Activated CD8-positive, alpha-beta memory T cell treated with anti-CD3 and anti-CD28 coated beads for 48 hours (primary cell): ENCODE data around the gene PLAC8L1.
"Not testable (repeated sequence)": the region's sequence is repeated elsewhere in the genome, so short reads cannot be mapped to it uniquely, and the experiment has no call there.

Experiments used
- DNase-seq, 3 experiments: peaks; one replicate each; pipeline ENCODE4 v3.0.0-alpha.2; 2020; ENCODE audit warnings: low read depth in 2 of 3, low spot score in 2 of 3

The PLAC8L1 gene, protein sequence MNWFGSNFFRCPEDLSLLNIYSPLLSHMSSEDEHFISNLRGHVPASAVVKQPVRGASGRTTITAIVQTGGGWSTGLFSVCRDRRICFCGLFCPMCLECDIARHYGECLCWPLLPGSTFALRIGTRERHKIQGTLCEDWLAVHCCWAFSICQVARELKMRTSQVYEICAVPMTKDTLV

DNA sequence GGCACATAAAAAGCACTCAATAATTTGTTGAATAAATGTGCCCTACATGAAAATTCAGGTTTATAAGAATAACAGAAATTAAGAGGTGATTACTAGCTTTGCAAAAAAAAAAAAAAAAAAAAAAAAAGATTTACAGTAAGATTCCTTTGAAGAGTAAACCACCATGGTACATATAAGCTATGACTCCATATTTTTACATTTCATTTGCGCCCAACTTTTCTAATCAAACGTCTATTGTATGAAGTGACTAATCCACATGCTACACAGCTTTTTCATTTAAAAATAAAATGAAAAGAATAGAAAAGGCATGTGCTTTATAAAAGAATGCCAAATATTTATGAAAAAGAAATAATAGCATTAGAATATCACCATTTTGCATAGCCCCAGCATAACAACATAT is at the start of gene PLAC8L1:
TSS of gene PLAC8L1 (minus strand) at position 101 of the 400 bp plus-strand sequence. CDS start 1,266 bp downstream, outside the sequence.
- DNase-seq, result no peak

DNA sequence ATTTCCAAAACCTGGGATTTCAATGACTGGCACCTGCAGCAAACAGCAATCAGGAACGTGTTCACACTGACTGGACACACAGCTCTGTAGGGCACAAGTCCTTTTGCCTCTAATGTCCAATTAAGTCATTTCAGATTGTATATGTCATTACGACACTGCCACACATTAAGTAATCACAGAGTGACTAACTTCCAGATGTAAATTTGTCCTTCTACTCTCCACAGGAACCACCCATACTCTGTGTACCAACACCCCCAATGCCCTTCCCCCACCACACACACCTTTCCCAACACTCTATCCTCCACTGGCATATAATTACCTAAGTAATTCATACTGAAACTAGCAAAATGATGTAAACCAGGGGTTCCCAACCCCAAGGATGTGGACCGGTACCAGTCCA is 46.6 kb upstream of the PLAC8L1 start:
- DNase-seq, result no peak

DNA sequence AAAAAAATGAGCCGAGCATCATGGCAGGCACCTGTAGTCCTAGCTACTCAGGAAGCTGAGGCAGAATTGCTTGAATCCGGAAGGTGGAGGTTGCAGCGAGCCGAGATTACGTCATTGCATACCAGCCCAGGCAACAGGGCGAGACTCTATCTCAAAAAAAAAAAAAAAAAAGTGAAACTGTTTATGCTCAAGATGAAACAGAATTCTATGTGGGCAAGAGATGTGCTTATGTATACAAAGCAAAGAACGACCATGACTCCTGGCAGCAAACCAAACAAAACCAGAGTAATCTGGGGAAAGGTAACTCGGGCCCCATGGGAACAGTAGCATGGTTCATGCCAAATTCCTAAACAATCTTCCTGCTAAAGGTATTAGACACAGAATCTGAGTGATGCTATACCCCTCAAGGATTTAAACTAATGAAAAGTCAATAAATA is 32.6 kb upstream of the PLAC8L1 start:
- DNase-seq, result no peak

DNA sequence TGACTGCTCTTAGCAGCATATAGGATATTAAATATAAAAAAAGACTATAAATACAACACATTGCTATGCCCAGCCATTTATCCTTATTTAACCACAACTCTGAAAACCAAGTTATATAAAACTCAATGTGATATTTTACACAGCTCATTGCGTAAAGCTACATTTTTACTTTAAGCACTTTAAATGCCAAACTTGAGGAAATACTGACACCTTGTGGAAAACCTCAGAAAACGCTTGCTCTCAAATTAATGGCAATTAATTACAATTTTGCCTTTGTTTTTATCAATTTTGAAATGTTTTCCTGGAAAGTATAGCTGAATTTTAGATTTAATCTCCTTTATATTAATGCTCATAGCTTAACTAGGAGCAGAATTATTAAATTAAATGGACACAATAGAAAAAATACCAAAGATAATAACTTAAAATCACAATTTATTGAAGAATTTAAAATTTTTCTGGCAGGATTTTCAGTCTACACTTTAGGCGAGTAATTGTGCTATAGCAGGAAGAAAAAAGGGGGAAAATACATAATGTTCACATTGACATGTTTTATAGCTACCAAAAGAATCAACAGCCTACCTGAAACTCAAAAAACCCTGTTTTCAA is 25.2 kb upstream of the PLAC8L1 start:
- no peak for DNase-seq

DNA sequence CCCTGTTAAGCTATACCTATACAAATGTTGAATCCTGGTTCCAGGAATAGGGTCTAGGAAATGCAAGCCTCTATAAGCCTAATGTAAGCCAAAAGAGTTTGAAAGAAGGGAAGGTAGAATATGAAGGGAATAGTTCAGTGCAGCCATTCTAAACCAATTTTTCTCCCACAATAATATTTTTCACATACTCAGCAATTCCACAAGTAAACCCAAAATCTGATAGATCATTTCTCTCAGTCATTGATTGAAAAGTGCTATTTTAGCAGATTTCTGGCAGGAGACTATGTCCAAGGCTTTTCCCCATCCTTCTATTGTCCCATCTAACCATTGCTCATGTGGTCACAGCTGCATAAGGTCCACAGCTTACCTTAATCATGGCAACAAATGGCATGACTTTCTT is 20.7 kb upstream of the PLAC8L1 start:
- no peak for DNase-seq

DNA sequence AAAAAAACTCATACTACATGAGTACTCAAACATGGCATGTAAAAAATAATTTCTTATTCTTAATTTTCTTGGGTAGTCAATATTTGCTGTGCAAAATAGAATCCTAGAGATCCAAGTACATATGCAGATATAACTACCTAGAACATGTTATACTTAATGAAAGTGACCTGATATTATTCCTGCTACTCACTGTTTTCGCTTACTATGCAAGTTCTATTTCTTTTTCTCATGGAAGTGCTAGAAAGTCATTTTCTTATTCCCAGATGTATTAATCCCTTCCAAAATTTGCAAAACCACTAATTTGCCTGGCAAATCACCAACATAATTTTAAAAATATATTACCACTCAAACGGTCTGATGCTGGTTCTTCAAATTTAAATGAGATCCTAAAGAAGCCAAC is 19.2 kb upstream of the PLAC8L1 start:
- no peak for DNase-seq

DNA sequence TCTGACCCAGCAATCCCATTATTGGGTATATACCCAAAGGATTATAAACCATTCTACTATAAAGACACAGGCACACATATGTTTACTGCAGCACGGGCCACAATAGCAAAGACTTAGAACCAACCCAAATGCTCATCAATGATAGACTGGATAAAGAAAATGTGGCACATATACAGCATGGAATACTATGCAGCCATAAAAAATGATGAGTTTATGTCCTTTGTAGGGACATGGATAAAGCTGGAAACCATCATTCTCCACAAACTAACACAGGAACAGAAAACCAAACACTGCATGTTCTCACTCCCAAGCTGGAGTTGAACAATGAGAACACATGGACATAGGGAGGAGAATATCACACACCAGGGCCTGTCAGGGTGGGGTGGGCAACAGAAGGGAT is 16.1 kb upstream of the PLAC8L1 start:
- DNase-seq, result not testable (repeated sequence)

DNA sequence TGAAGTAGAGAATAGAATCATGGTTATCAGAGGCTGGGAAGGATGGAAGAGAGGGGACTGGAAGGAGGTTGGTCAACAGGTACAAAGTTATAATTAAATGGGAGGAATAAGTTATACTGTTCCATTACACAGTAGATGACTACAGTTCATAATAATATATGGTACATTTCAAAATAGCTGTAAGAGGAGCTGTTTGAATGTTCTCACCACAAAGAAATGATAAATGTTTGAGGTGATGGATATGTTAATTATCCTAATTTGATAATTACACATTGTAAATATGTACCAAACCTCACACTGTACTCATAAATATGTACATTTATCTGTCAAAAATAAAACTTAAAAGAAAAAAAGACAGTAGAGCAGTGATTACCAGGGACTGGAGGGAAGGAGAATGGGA is 12.9 kb upstream of the PLAC8L1 start:
- DNase-seq, result no peak

DNA sequence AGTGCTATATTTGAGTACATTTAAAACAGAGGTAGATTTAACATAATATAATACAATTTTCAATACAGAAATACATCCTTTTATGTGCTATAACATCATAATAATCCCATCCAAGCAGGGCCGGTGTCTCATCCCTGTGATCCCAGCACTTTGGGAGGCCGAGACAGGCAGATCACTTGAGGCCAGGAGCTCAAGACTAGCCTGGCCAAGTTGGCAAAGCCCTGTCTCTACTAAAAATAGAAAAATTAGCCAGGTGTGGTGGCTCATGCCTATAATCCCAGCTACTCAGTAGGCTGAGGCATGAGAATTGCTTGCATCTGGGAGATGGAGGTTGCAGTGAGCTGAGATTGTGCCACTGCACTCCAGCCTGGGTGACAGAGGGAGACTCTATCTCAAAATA is 11.8 kb upstream of the PLAC8L1 start:
- not testable (repeated sequence) for DNase-seq

DNA sequence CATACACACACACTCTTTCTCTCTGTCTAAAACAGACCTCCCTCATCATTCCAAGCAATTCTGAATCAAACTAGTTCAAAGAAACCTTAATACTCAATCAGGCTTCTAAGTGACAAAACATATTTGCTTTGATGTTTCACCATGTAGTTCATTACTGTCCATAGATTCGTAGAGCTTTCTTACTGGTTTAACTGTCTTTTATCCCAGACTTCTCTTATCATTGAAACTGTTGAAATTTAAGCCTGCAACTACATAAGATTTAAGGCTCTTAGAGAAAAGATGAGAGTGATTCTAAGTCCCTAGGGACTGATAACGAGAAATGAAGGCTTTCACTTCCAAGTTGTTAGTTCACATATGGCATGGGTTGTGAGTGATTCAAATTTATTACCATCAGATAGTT is 11.0 kb upstream of the PLAC8L1 start:
- no peak for DNase-seq

DNA sequence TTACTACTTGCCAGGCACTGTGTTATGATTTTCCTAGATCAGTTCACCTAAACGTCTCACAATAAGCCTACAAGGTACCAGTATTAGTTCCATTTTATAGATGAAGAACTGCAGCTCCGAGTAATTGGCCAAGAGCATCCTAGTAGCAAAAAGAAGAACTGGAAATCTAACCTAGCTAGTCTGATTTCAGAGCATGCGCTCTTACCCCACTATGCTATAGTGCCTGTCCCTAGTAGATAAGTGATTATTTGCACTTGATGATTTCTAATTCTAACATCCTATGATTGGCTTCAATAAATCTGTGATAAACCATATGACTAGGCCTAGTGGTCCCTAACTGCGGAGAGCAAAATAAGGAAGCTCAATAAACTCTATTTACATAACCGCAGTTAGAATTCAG is 7.1 kb upstream of the PLAC8L1 start:
- no peak for DNase-seq

DNA sequence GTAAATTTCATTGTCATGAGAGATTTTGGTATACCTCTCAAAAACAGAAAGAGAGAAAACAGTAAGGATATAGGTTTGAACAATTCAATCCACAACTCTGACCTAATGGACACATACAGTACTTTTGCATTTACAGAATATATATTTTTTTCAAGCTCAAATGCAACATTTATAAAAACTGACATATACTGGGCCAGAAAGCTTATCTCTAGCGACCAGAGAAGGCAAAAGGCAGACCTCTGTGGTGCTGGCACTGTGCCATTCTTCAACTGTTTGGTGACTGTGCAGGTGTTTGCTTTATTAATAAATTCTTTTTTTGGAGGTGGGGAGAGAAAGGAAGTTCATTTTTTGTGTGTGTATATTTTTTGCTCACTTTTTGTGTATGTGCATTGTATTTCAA is 6.0 kb upstream of the PLAC8L1 start:
- DNase-seq, result no peak

DNA sequence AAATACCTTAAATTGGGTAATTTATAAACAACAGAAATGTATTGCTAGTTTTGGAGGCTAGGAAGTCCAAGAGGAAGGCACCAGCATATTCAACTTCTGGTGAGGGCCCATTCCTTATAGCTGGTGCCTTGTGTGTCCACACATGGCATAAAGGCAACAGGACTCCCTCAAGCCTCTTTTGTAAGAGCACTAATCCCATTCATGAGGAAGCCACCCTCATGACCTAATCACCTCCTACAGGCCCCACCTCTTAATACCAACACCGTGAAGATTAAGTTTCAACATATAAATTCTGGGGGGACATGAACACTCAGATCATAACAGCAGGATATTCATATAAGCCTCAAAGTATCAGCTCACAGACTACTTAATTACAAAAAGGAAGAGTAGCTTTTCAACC is 4.0 kb upstream of the PLAC8L1 start:
- no peak for DNase-seq

DNA sequence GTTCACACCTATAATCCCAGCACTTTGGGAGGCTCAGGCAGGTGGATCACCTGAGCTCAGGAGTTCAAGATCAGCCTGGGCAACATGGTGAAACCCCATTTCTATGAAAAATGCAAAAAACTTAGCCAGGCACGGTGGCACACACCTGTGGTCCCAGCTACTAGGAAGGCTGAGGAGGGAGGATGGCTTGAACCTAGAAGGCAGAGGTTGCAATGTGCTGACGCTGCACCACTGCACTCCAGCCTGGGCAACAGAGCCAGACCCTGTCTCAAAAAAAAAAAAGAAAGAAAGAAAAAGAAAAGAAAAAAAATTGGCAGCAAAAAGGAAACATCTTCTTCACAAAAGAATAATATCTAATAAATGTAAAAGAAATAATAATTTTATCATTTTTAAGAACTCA is 3.5 kb upstream of the PLAC8L1 start:
- DNase-seq, result not testable (repeated sequence)

DNA sequence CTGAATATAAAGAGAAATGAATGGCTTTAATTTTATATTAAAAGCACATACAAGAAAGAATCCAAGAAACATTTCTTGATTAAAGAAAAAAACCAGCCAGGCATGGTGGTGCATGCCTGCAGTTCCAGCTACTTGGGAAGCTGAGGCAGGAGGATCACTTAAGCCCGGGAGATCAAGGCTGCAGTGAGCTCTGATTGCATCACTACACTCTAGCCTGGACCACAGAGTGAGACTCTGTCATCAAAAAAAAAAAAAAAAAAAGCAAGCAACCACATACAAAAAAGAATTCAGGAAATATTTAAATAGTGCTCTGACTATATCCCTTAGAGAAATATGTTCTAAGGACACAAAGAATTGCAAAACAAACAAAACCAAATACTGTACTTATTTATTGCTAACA is 2.5 kb upstream of the PLAC8L1 start:
- DNase-seq, result no peak

DNA sequence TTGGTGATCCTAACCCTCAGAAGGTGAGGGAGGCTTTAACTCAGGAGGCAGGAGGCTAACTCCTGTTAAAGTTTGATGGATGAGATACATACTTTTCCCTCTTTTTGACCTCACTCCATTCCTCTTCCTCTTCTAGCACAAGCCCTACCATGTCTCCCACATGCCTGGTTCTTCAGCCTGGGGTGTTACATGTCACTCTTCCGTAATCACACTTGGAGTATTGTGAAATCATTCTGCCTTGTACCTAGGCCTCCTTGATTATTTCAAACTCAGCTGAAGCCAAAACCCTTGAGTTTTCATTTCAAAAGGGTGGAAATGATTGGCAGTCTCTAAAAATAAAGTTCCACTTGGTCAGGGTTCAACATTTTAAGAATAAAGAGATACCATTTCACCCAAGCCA is 1.8 kb downstream of the PLAC8L1 start:
- no peak for DNase-seq

DNA sequence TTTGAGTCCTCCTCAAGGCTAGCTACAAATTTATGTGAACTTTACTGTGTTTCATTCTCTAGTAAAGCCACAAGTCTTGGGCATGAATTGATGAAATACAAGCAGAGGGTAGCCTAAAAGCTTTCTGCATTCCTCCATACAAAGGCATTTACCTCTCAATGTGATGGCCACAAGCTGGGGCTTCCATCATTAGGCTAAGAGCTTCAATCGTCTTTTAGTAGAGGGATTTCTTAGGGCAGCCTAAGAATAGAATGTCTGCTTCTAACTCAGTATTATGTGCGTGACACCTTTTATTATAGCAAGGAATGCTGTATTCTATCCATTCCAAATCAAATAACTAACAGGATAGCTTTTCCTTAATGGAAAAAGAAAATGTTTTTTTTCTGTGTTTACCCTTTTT is 3.7 kb downstream of the PLAC8L1 start:
- DNase-seq, result no peak

DNA sequence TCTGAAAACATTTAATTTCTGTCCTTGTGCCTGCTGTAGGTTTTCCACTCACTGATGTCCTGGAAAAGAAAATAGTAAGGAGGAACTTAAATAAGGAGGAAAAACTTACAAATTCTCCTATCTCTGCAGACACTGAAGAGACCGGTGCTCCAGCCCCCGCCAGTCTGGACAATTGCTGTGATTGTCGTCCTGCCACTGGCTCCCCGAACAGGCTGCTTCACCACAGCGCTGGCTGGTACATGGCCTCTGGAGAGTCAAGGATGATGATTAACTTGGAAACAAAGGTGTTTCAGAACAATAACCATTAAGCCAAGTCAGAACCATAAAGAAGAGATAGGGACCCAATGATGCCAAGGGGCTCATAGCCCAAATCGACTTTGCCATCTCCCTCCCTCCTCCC is 7.3 kb downstream of the PLAC8L1 start:
- no peak for DNase-seq

DNA sequence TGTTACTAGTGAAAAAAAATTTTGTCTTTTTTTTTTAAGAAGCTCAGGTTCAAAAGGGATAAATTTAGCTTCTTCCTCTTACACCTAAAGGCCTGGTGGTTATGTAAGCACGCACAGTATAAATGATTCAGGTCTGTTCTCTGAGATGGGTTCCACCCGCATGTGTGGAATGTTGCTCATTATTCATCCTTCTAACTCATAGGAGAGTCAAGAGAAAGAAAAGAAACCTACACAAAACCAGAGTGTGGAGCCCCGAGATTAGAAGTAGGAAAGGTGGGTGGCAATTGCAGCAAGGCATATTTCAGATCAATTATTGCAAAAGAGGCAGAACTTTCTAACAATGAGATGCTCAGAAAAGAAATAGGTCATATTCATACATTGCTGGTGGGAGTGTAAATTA is 13.5 kb downstream of the PLAC8L1 start:
- DNase-seq, result no peak

DNA sequence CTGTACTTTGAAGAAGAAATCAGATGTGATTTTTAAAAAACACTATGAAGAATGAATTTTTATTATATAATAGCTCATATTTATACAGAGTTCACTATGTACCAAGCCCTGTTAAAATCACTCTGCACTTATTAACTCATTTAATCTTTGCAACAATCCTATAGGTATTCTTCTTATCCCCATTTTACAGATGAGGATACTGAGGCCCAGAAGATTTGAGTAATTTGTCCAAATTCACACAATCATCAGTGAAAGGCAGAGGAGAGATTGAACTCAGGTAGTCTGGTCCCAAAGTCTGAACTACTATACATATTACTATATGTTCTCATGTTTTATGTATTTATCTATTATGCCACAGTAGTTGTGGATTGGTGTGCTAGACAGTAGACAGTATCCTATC is 16.1 kb downstream of the PLAC8L1 start:
- no peak for DNase-seq

DNA sequence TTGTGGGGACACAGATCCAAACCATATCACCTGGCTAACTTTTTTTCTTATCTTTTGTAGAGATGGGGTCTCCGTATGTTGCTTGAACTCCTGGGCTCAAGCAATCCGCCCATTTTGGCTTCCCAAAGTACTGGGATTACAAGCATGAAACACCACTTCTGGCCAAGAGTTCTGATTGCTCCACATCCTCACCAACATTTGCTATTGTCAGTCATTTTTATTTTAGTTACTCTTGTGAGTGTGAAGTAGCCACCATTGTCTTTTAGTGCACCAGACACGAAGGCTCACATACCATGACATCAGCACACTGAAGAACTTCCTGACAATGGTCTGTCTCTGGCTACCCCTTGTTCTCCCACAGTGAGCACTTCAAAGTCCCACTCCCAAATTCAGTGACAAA is 17.3 kb downstream of the PLAC8L1 start:
- no peak for DNase-seq

DNA sequence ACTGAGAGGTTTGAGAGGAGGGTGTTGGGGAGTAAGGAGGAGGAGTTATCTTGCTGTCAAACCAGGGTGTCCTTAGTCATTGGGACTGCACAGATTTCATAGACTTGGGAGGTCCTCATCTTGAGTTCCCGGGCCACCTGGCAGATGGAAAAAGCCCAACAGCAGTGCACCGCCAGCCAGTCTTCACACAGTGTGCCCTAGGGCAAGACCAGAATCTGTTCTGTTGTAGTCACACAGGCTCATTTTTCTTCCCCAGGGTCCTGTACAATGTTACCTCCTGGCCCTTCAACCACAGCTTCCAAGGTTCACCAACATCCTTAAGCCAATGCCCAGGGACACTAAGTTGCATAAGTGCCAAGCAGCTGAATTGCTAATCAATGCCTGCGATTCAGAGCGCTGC is 21.0 kb downstream of the PLAC8L1 start:
- DNase-seq, result no peak

DNA sequence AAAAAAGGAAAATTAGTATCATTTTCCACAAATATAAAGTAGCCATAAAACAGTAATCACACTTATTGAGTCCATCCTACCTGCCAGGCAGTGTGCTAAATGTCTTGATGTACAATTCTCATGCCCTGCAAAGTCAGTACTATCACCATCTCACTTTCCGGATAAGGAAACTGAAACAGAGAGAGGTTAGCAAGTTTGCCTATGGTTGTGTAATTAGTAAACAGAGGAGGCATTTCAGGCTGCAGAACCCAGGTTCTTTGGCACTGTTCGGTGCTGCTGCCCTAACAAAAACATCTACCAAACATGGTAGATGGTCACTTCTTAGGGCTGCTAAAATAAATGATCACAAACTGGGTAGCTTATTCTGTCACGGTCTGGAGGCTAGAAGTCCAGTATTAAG is 22.6 kb downstream of the PLAC8L1 start:
- DNase-seq, result no peak
